NK-92 (cell line): ENCODE data around the gene LPP.

Source experiments
- DNase-seq: peaks from one replicate; lab custom pipeline; 2025; ENCODE audit not compliant: unreplicated experiment; lab: John Stamatoyannopoulos, UW

Gene LPP

DNA sequence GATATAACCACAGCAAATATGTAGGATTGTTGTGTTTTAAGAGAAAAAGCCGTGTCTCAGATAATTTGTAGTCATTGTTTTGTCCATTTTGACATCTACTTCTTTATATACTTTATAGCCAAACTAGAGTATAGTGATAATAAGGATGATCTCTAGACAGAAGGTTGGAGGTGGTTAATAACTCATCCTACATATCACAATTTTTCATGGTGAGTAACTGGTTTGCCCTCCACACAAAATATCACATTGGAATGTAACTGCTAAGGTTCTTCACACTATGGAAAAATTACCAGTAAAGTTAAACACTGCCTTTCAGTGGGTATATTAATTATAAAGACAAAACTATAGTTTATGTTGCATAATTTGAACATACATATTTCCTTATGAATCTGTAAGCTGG, 380.7 kb downstream of the LPP start:
- DNase-seq = no peak

DNA sequence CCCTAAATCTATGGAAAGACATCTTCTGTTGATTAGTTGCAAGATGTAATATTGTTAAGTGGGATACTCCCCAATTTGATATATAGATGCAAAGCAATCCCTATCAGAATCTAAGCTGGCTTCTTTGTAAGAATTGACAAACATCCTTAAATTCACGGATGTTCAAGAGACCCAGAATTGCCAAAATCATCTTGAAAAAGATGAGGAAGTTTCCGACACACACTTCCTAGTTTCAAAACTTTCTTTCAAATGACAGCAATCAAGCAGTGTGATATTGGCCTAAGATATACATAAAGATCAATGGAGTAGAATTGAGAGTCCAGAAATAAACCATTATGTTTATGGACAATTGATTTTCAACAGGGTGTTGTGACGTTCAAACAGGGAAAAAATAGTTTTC, 383.6 kb downstream of the LPP start:
- DNase-seq = no peak

GRCh38 chr3:188539037-188539436, 385.1 kb downstream of the LPP start:
- no peak for DNase-seq

- DNase-seq = no peak
These were observed 385.8 kb downstream of the LPP start for GRCh38 chr3:188539631-188540194.

DNA sequence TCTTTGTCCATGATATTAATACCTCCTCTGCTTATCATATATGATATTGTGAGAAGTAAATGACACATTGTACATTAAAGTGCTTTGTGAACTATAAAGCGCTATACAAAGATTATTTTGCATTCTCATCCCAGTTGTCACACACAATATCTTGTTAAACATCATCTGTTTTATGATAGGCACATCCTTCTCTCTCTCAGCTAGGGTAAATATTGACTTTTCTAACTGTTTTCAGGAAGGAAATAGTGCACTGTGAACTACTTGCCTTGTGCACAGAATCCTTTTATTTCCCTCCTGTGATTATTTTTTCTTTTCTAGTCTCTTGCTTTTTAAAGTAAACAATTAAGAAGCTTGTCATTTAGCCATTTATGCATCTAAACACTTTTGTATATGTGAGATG, 388.2 kb downstream of the LPP start:
- DNase-seq = no peak

- DNase-seq = no peak
These were observed 390.1 kb downstream of the LPP start for GRCh38 chr3:188544012-188544411.

- DNase-seq = no peak
These were observed 393.1 kb downstream of the LPP start for GRCh38 chr3:188546835-188547670.

DNA sequence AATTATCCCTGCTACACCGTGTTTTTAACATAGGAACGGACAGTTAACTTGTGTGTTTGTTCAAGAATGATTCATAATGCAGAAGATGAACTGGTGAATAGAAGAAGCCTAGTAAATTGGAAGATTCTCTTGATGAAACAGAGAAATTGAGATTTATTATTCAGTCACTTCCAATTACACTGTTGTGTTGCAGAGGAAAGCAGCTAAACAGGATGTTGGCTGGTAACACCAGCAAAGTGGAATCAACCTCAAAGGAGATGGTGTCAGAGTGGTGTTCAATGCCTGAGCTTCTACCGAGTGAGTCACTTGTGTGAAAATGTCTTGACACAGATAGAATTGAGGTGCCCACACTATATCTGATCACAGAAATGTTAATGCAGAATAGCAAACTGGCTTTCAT, 399.6 kb downstream of the LPP start:
- no peak for DNase-seq

DNA sequence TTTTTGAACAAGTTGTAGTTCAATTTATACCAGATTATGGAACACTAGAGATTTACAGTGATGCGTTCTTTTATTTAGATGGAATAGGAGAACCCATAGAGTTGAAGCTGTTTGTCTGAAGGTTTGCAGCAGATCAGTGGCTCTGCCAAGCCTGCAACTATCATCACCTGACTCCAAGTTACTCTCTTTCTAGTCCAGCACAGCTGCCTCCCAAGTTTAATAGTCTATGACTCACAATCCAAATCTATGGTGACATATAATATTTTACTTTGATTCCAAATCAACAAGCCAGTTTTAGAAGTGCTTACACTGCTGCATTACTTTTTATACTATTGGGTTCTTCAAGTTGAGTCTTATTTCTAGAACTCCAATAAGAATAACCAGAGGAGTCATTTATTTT, 400.4 kb downstream of the LPP start:
- DNase-seq = no peak

GRCh38 chr3:188557235-188557634, 403.3 kb downstream of the LPP start:
- no peak for DNase-seq

- DNase-seq = no peak
These were observed 404.6 kb downstream of the LPP start for GRCh38 chr3:188558343-188559071.

DNA sequence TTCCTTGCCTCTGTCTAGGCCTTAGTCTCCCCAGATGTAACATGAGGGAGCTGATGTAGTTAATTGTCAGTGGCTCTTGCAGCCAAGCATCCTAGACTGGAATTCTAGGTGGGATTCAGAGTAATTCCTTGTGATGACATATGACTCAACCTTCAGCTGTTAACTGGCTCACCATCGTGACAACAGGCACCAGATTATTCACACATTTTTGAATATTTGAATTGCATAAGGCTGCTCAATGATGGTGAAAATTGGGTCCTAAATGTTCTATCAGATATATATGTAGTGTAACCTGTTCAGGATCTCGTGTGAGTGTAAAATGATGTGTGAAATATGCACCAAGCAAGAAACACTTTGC, 405.1 kb downstream of the LPP start:
- no peak for DNase-seq

- DNase-seq = no peak
These were observed 405.9 kb downstream of the LPP start for GRCh38 chr3:188559856-188560255.

- no peak for DNase-seq
These were observed 408.2 kb downstream of the LPP start for GRCh38 chr3:188562144-188562543.

DNA sequence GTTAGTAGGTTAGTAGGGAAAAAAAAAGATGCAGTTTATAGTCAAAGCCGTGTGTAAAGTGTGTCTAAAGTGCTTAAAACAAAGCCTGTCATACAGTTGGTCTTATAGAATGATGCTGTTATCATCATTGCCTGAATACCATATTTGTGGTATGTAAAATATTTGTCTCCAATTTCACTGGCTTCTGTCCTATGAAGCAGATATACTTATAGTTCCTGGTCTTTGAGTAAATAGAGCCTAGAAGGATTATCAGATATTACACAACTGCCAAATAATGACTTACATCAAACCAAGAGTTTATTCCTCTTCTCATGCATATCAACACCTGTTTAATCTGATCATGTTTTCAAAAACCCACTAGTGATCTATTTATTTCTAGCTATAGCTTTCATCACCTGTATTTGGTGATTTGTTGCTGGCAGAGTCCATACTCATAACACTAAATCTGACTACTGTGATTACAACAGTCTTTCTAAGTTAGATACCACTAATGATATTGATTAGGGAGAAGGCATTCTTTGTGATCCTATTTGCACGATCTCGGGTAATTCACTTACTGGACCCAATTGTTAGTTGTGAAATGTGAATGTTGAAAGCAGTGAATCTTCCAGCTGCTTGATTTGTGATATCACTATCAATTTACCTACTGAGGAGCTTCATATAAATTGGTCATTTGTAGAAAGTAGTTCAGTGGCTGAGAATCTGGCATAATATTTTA, 413.7 kb downstream of the LPP start:
- no peak for DNase-seq

DNA sequence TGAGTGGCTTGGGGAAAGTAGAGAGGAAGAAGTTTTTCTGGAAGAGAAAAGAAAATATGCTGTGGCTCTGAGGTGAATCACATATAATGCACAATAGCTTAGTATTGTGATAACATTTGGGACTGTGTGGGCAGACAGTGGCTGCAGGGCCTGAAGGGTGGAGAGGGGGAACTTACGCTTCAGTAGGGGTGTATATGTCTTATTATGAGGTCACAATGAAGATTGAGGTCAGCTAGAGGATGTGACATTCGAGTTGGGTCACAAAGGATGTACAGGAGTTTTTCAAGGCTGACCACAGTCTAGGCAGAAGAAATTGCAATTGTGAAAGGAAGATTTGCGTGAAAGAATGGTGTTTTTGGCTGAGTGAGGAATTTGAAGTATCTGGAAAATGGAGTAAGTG, 414.8 kb downstream of the LPP start:
- no peak for DNase-seq

DNA sequence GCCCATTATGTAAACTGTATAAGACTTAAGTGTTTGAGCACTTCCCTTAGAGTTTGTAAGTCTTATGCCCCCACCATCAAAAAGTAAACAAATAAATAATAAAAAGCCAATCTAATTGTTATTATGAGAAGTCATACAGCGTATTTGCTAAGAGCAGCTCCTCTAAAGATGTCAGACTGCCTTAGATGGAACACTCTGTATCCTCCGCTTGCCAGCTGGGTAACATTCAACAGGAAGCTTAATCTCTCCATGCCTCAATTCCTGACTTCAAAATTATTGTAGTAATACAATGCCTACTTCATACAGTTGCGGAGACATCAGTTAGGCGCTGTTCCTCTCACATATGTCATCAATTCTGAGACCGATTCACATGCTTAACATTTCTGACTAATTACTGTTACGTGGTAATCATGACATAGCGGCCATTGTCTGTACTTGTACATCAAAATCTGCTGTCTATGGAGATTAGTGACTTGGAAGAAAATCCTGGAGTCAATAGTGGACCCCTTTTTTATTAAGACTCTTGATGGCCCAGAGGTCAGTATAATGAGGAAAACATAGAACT, 417.7 kb downstream of the LPP start:
- no peak for DNase-seq

DNA sequence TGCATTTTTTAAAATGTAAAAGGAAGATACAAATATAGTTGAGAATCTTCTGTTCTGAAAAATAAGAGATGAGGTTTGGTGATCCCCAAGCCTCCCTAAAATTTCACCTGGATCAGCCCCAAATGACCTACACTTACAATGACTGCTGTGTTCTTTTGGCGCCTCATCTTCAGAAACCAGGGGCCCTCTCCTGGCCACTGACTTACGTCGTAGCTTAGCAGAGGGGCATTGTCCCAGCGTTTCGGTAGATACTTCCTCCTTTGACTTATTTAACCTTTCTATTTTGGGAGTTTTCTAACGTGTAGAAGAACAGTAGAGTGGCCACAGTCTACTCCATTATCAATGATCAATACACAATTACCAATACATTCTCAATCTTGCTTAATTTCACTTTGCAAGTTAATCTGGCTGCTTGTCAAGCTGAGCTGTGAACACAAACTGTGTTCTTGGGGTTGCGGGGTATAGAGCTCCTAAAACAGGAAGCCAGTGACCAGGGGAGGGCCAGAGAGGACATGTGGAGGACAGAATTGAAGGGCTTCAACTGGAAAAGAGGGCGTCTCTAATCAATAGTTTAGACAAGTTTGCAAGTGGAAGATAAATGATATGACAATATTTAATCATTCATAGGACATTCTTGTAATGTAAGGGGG, 419.5 kb downstream of the LPP start:
- no peak for DNase-seq

DNA sequence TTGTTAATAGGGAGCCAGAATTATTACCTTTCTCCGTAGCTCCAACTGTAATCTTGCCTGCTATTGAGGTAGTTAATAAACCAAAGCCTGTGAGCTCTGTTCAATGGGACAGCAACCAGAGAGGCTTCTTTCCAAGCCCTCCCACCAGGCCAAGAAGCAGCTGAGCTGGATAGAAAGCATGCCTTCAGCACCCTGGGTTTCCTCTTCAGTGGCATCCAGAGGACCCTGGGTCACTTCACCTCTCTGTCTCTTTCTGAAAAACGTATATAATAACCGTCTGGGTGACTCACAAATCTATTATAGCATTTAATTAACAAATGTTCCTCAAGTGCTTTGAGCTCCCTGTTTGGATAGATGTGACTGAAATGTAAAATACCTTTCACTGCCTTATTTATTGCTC, 420.0 kb downstream of the LPP start:
- no peak for DNase-seq

- DNase-seq = no peak
These were observed 420.9 kb downstream of the LPP start for GRCh38 chr3:188574885-188575284.

DNA sequence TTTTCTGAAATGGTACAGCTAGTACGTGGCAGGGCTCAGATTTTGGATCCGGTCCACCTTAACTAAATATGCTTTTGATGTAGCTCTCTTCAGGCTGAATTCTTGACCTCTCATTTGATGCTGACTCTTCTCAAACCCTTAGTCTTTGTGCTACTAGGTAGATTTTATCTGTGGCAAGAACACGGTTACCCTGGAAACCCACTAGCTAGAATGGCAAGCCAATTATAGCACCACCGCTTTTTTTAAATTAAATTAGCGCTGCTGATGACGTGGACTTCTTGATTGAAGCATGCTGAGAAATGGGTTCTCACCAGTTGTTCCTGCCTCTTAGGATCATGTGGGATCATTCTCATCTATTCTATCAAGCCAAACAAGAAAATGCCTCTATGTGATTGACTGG, 421.5 kb downstream of the LPP start:
- DNase-seq = no peak
